Right lobe of liver (tissue), 4 donors: ENCODE measurements around the gene TTC28.

Experiments used
- POLR2A ChIP-seq: fragments of 450-650 bp; IDR thresholded peaks from one replicate; pipeline ENCODE4 v1.6.1; 2017; ENCODE audit warnings: antibody characterized with exemption, mild to moderate bottlenecking
- TF ChIP-seq, protein P1 (sequence below), 4 donors: fragments of 200-600 bp in 3 of 4; fragments of 450-650 bp in 1 of 4; IDR thresholded peaks; one replicate each; pipeline versions ENCODE4 v1.5.1 to v1.8.0; 2016 to 2022; ENCODE audit warnings: antibody characterized with exemption in 4 of 4, mild to moderate bottlenecking in 2 of 4
- donor health status: DM: no; HTN: no; CAD: no.
- donor health status: DM: no; HTN: no; CAD: no.
- donor health status: DM: no; HTN: yes; CAD: no.

GRCh38 chr22:28702891-28703290 is 23.3 kb upstream of the TTC28 start:
- no peak for TF ChIP-seq POLR2A
- TF ChIP-seq, protein P1, sequence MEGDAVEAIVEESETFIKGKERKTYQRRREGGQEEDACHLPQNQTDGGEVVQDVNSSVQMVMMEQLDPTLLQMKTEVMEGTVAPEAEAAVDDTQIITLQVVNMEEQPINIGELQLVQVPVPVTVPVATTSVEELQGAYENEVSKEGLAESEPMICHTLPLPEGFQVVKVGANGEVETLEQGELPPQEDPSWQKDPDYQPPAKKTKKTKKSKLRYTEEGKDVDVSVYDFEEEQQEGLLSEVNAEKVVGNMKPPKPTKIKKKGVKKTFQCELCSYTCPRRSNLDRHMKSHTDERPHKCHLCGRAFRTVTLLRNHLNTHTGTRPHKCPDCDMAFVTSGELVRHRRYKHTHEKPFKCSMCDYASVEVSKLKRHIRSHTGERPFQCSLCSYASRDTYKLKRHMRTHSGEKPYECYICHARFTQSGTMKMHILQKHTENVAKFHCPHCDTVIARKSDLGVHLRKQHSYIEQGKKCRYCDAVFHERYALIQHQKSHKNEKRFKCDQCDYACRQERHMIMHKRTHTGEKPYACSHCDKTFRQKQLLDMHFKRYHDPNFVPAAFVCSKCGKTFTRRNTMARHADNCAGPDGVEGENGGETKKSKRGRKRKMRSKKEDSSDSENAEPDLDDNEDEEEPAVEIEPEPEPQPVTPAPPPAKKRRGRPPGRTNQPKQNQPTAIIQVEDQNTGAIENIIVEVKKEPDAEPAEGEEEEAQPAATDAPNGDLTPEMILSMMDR (IDR thresholded peaks at IDR 0.05), result no peak
